Measurements from ENCODE around the gene AGTRAP.

Gene AGTRAP, protein sequence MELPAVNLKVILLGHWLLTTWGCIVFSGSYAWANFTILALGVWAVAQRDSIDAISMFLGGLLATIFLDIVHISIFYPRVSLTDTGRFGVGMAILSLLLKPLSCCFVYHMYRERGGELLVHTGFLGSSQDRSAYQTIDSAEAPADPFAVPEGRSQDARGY

DNA sequence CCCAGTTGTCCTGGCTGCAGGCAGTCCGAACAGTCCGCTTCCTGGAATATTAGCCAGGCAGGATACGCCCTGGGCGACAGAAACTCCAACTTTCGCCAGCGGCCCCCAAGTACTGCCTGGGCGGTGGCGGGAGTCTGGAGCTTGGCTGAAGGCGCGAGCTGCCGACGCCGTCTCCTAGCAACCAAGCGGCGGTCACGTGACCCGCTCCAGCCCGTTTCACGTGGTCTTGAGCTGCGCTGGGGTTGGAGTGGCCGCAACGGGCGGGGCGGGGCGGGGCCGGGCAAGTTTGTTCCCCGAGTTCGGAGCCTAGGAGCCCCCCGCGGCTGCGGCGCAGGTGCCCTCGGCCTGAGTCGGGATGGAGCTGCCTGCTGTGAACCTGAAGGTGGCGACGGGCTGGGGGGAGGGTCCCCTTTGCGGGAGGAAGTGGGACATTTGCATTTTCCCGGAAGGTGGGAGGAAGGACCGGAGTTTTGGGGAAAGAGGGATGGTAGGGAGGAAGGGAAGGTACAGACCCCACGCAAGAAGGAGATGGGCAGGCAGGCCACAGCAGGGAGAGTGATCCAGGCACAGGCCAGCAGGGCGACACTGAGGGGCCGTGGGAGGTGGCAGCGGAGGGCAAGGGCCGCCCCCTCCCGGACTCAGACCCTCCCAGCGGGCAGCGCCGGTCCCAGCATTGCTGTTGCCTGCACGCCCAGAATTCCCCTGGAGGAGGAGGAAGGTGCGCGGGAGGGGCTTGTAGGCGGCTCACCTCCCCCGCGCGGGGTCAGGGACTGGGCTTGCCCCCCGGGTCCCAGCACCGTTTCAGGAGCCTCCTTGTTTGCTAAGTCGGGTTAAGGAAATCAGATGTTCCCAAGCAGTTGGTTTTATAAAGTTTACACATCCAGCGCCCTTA, at the start of gene AGTRAP:
Gene AGTRAP, plus strand, starts transcription at position 283 of the 892 bp plus-strand sequence. Its CDS starts 73 bp downstream, at position 356.
- peak; percentile 64 to 75 (median 71) for DNase-seq

DNA sequence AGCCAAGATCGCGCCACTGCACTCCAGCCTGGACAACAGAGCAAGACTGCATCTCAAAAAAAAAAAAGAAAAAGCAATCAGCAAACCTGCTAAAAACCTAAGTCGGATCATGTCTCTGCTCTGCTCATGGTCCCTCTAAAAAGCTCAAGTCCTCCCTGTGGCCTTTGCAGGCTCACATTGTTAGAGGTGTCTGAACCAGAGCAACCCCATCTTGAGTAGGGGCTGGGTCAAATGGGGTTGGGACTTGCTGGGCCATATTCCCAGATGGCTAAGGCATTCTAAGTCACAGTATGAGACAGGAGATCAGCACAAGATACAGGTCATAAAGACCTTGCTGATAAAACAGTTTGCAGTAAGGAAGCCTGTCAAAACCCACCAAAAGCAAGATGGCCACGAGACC, 47.4 kb upstream of the AGTRAP start:
- no peak for DNase-seq

DNA sequence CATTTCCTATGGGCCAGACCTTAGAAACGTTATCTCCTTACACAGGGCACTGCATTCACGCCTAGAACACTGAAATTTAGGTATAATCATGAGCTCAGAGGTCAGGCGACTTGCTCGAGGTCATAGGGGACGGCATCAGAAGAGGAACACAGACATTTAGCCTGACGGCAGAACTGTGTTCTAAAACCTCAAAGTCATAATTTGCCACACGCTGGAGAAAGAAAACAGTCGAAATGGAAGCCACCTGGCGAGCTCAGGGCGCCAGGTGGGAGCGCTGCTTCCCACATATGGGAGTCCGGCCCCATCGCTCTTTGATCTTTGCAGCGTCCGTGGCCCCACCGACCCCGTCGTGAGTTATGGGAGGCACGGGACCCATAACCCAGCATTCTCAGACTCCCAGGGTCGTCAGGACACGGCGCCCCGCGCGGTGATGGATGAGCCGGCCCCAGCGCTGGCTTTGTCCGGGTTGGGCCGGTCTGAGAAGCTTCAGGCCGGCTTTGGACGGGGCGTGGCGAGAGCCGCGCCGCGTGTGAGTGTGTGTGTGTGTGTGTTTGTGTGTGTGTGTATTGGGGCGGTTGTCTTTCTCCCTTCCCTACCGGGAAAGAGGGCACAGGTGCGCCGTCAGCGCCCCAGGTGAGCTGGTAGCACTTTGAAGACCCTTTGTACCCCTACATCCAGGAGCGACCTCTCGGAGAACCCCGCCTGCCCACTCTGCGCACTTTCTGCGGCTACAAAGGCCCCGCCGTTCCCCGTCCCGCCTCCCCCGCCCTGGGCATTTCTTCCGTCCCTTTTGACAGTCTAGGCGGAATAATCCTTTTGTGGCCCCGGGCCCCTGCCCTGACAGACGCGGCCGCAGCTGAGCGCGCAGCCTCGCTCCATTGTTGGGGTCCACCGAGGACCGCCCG, 45.3 kb upstream of the AGTRAP start:
- DNase-seq = no peak

DNA sequence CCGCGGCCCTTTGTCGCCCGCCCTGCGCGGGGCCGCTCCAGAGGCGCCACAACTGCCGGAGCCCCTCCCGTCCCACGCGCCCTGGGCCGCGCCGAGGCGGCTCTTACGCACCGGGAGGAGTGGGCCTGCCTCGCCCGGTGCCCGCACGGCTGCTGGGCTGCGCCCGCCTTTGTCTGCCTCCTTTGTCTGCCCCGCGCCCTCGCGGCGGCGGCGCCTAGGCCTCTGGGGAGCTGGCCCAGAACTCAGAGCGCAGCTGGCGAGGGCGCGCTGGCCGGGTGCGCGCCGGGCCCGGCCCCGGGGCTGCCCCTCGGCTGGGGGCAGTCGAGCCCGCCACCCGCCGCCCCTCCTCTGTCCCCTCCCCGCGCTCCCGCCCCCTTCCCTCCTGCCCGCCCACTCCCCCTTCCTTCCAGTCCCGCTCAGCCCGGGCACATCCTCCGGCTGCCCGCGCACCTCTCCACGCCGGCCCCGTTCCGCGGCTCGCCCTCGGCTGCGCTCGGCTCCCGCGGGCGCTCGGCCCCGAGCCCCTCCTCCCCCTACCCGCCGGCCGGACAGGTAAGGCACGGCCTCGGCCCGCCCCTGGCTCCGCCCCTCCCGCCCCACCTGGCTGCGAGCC, 44.5 kb upstream of the AGTRAP start, which contains the start of gene DRAXIN:
Gene DRAXIN, plus strand, starts transcription at position 409 of the 613 bp plus-strand sequence. CDS start 14,549 bp downstream, outside the sequence.
- DNase-seq = no peak

DNA sequence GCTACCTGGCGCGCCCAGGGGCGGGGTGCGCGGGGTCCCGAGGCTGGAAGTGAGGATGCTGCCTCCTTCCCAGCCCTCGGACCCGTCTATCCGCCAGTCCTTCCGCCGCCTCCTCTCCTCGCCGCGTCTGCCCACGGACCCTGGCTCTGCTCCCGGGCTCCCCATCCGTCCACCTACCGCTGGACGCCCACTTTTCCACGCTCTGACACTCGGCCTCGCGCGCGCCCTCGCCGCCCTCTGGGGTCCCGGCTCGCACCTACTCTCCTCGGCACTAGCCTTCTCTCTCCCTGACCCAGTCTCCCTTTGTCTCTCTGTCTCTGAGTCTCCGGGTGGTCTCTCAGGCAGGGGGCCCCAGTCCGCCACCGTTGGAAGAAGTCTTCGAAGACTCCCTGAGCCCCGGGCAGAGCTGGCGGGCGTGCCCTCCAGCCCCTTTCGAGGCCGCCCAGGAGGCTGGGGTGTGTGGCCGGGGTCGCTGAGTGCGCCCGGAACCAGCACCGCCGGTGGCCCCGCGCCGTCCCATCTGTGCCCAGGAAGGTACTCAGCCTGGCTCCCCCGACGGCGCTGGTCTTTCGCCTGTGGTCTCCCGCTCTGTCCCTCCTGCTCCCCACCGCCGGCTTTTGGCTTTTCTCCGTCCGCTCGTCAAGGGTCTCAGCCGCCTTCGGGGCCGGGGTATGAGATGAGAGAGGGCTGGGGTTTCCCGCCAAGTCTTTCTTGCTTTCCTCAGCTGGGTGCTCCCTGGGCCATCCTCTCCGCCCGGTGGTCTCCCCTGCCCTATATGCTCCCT, 43.8 kb upstream of the AGTRAP start:
- DNase-seq = no peak

DNA sequence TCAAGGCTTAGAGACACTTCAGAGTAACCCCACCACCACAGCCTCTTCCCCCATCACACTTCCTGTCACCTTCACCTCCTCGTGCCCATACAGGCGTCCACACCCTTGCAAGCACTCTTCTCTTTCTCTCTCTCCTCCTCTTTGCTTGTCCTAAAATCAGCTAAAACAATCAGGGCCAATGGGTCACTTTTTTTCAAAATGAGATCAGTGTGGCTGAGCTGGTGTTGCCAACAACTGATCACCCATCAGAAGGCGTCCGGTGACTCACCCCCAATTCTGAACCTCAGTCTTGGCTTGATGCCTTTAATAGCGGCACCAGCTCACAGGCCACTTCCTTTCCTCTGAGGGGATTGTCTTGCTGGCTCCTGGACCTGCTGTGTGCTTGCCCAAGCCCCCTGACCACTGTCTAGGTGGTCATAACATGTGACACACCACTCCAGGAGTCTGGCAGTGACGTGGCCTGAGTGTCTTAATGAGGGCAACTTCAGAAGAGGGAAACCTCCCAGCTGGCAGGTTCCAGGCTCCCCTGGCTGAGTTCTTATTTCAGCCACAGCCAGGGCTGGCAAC, 42.8 kb upstream of the AGTRAP start:
- peak in 1 of 4 experiments; percentile 15 for DNase-seq

DNA sequence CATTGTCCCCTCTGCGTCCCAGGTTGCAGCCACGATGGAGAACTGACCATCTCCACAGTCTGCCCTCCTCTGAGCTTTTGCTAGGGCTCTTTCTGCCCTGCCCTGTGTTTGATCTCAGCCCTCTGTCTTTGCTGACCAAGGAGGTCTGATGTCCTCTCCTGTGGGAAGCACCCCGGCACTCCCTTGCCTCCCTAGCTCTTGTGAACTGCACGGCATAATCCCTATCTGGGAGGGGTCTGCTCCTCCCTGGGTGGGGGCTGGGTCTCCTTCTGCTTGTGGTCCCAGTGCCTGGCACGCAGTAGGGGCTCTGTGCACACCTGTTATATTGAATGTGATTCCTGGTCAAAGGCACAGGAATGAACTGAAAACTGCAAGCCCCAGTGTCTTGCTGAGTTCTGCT, 42.0 kb upstream of the AGTRAP start:
- DNase-seq = no peak

DNA sequence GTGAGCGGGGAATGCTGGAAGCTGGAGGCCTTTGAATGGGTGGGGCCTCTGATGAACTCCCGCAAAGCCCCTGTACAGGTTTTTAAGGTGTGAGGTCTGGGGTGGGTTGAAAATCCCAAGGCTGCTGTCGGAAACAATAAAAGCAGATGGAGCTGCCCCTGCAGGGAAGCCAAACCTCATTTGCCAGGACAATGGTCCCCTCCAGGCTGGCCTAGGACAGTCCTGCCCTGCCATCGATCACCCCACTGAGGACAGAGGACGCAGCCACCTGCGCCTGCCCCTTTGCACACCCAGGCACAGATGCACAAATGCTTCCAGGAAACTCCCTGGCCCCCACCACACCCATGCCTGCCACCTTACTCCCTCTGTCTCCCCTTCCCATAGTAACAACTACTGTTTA, 40.1 kb upstream of the AGTRAP start:
- DNase-seq = no peak

DNA sequence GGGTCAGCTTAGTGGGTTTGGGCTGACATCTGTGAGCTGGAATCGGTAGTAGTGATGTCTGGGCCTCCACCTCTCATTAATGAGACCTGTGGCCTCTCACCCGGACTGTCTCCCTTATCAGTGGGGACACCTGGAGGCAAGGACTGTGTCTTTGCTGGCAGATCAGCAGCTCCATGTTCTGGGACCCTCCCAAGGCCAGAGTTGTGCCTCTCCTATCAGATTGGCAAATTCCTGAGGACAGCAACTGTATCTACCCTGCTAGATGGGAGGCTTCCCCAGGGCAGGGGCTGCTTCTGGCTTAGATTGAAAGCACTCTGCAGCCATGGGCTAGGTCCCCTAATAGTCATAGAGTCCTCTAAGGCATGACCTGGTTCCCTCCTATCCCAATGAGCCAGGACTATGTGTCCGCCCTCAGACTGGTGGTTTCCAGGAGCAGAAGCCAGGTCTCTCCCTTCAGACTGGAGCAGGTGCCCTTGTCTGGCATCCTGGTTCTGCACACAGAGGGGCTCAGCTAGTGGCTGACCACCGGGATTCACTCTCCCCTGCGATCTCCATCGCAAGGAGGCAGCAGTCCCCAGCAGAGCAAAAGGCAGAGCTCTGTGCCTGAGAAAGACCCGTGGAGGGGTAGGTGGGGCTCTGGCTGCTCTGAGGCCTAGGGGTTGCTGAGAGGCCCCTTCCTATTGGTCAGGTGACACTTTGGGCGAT, 38.6 kb upstream of the AGTRAP start:
- no peak for DNase-seq

DNA sequence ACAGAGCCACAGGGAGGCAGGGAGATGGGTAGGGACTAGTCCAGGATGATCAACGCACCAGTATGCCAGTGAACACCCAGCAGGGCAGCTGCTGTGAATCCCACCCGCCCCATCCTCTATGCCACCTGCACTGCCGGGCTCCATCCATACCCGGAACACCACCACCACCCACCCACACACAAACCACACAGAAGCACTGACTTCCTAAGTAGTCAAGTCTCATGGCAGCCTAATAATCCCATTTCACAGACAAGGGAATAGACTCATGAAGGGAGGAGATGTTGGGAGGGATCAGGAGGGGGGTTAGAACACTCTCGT, 38.1 kb upstream of the AGTRAP start:
- no peak for DNase-seq

DNA sequence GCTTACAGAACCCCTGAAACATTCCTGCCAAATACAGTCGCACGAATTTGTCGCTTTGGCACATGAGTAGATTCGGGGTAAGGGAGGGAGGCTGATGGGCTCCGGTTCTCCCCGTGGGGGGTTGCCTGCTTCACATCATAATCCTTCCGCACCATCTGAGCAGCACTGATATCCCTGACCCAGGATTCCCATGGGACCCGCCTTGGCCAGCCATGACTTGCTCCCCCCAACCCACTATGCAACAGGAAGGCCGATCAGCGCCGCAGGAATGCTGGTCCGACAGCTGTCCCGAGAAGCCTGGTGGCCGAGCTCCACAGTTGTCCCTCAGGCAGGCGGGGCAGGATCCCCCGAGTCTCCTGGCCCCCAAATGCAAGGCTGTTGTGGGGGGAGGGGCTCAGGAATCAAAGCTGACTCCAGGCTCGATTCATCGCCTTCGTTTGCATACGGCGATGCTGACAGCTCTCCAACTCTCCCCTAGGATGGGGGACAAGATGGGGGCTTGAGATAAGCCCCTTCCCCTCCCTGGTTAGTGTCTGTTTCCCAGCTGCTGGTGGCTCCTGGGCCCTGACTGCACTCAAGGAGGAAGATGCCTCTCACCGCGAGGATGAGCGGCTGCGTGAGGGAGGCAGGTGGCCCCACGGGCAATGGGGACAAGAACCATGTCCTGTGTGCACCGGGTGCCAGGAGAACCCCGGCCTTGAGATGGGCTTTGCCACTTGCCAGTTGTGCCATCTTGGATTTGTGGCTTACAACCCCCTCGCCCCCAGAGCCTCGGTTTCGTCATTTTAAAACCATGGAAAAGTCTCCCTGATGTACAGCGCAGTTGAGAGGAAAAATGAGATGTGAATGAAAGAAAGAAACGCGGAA, 35.1 kb upstream of the AGTRAP start:
- DNase-seq = no peak

DNA sequence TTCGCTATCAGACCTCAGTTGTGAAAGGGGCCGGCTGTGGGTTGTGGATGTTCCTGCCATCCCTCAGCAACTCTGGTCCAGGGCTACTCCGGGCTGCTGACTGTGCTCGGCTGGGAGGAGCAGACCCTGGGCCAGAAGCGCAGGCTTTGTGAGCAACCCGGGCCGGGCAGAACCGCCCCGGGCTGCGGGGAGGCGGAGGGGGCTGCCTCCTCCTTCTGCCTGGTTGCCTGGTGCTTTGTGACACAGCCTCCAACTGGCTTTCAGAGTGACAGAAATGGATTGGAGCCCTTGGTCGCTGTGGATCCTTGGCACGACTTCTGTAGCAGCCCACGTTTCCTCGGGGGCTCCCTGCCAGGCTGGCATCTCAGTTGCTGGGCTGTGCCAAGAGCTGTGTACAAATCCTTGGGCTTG, 34.4 kb upstream of the AGTRAP start:
- DNase-seq = no peak

DNA sequence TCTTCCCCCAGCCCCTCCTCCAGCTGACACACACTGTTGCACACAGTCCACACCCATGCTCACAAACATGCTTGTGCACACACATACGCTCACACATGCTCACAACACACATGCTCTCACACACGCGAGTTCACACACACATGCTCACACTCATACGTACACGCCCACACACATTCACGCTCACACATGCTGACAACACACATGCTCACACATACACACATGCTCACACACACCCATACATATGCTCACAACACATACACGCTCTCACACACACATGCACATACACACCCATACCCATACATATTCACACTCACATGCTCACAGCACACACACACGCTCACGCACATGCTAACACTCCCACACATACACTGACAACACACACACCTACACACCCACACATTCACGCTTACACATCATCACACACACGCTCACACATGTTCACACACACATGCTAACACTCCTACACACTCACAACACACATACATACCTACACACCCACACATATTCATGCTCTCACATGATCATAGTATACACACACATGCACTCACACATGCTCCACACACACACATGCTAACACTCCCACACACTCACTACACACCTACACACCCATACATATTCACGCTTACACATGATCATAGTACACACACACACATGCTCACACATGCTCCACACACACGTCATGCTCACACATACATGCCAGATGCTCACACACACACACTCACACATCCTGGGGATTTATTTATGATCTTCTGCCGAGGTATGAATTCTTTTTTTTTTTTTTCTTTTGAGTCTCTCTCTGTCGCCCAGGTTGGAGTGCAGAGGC, 33.7 kb upstream of the AGTRAP start:
- DNase-seq = no peak

DNA sequence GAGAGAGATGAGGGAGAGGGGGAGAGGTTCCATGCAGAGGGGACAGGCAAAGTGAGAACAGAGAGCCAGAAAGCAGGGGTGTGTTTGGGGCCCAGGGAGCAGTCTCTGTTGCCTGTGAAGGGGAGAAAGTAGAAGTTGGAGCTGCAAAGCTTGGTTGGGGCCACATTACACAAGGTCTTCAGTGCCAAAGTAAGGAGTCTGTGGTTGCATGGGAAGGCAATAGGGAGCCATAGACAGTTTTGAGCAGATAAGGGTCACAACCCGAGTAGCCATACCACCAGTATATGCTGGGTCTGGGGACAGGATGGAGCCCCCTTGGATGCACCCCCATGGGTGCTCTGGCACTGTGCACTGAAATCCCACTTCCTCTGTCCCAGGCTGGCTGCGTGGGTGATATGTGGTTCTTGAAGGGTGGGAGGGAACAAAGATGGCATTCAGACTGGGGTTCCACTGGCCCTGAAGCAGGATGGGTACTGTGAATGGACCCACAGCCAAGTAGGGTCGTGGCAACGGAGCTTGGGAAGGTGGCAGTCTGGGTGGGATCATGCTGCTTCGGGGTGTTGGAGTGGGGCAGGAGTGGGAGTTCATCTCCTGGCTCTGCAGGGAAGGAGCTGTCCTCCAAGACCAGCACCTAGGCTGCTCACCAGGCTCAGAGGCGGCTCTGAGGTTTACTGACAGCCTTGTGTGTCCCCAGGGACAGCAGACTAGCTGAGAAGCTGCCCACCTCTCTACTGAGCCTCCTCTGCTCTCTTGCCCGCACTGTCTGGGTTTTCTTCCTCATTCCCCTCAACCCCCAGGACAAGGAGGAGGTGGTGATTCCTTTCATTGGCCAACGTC, 32.4 kb upstream of the AGTRAP start:
- no peak for DNase-seq

DNA sequence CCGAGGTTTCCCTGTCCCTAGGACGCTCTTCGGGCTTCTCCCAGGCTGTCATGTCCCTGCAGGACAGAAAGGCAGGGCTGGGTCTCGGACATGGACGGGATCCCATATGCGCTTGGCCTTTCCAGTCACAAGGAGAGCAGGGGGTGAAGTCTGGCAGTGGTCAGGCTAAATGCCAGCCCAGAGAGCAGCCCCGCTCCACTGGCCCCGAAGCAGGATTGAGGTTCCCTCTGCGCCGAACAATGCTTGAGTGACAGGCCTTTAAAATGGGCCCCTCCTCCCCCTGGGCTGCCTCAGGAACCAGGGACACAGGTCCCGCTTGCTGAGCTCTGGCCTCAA, 31.8 kb upstream of the AGTRAP start:
- no peak for DNase-seq

DNA sequence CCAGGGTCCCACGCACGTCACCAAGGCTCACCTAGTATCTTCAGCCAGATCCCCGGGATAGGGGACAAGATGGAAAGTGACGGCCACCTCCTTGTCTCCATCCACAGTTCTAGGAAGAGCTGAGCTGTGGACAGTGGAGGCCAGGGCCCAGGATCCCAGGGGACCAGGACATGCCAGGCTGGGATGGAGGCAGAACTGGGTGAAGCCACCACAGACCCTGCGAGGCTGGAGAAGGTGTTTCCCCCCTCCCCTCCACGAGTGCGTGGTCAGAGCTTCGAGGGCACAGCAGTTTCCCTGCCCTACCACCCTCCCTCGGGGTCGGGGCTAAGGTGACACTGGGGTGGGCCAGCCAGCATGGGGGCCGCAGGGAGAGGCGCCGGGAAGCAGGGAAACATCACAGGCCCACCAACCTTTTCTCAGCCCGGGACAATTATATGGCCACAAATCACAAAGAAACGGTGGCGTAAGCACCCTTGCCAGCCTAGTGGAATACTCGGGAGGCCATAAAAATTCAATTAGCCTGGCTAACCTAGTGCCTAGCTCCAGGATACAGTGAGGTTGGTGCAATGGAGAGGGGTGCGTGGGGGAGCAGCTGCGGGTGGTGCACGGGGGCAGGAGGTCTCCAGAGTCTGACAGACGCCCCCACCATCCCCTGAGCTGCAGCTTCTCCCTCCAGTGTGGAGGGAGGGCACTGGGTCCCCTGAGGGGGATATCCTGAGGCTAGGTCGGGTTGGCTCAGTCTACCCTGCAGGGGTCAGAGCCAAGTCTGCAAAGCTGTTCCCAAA, 31.1 kb upstream of the AGTRAP start:
- no peak for DNase-seq

DNA sequence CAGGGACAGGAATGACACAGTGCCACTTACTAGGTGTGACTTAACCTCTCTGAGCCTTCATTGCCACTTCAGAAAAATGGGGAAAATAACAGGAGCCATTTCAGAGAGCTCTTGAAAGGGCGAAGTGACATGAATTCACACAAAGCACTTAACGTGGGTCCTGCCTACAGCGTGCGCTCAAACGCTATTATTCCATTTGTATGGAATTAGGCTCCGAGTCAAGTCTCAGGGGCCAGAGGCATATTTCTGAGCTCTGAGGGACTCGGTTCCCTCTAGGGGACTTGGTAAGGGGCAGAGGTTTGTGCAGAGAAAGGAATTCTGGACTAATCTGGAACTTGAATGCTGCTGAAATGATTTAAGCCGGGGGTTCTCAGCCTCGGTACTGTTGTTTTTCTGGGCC, 30.3 kb upstream of the AGTRAP start:
- DNase-seq = no peak

DNA sequence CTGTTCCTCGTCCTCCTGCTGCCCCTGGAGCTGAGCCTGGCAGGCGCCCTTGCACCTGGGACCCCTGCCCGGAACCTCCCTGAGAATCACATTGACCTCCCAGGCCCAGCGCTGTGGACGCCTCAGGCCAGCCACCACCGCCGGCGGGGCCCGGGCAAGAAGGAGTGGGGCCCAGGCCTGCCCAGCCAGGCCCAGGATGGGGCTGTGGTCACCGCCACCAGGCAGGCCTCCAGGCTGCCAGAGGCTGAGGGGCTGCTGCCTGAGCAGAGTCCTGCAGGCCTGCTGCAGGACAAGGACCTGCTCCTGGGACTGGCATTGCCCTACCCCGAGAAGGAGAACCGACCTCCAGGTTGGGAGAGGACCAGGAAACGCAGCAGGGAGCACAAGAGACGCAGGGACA, 29.6 kb upstream of the AGTRAP start:
- no peak for DNase-seq
